NT2/D1 (cell line): ENCODE results near the gene DAPK1.

Experiments
- YY1 ChIP-seq: IDR thresholded peaks from 2 replicates; pipeline ENCODE4 v1.6.1; 2011; ENCODE audit not compliant: insufficient read length, insufficient read depth
- ZNF274 ChIP-seq: IDR thresholded peaks from 2 replicates; pipeline ENCODE4 v1.6.1; 2011; ENCODE audit warnings: mild to moderate bottlenecking, low read depth, low read length

DNA sequence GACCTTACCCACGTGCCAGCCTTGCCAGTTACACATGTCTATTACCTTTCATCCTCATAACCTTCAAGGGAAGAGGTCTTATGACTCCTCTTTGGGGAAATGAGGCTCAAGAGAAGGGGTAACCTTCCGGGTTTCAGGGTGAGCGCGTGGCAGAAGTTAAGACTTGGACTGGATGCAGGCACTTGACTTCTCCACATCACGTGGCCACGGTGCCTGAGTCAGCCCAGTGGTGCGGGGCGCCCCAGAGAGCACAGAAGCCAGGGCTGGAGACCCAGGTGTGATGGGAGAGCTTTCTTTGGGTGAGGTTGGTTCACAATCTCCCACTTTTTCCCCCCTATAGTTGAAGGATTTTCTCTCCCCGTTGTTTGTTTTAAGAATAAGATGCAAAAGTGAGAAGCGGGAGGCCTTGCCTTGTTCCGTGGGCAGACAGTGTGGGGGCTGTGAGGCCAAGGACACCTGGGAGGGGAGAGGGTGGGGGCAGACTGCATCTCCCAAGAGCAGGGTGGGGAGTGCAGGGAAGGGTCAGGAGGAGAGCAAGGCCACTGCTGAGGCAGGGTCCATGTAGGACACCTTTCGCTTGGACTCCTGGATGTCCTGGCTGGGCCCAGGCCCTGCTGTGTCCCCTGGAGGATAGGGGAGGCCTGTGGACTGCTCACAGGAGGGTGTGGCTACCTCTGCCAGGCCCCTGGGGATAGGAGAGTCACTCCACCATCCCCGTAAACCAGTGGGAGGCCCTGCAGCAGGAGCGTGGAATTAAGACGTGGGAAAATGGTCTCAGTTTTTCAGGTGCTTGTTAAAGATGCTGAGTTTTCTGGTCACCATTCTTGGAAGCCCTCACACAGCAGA, 138.2 kb downstream of the DAPK1 start:
- no peak for TF ChIP-seq ZNF274
- TF ChIP-seq YY1: no peak
